GM23338 (cell line): Measurements from ENCODE around the gene GFRA4. TPM values are rescaled to one million over a fixed set of nuclear protein-coding genes. Genes with fewer than 3 reads are reported as not detected.
A peak's percentile ranks its signal among the peaks of the same experiment; 100 is the strongest.

Source experiments
- ATAC-seq: fragments of 200-7000 bp; cut with Tn5 transposase; 3 replicates; pipeline ENCODE4 v1.9.1; 2020
- DNase-seq: peaks from one replicate; pipeline ENCODE4 v3.0.0-alpha.2; 2015; ENCODE audit warnings: low spot score
- H2AFZ ChIP-seq: fragments of 200-600 bp; sonication (generic); 2 replicates; pipeline ENCODE4 v1.8.0; 2016; ENCODE audit warnings: antibody characterized with exemption, mild to moderate bottlenecking, moderate library complexity
- H3F3A ChIP-seq: fragments of 200-600 bp; sonication (generic); replicated peaks from 2 replicates; pipeline ENCODE4 v1.8.0; 2017; ENCODE audit warnings: antibody characterized with exemption, mixed run types, low read depth
- H3K27ac ChIP-seq: fragments of 200-600 bp; sonication (generic); 2 replicates; pipeline ENCODE4 v1.6.1; 2016; ENCODE audit warnings: low read depth
- H3K27me3 ChIP-seq: fragments of 200-600 bp; sonication (generic); 2 replicates; pipeline ENCODE4 v1.8.0; 2016; ENCODE audit warnings: mild to moderate bottlenecking, mixed run types, moderate library complexity; ENCODE audit not compliant: insufficient read depth
- H3K36me3 ChIP-seq: fragments of 200-600 bp; sonication (generic); 2 replicates; pipeline ENCODE4 v1.8.0; 2016; ENCODE audit warnings: mild to moderate bottlenecking; ENCODE audit not compliant: insufficient read depth
- H3K4me1 ChIP-seq: fragments of 200-600 bp; sonication (generic); 2 replicates; pipeline ENCODE4 v1.8.0; 2016; ENCODE audit warnings: mild to moderate bottlenecking, moderate library complexity; ENCODE audit not compliant: insufficient read depth
- H3K4me2 ChIP-seq: fragments of 200-600 bp; sonication (generic); 2 replicates; pipeline ENCODE4 v1.7.1; 2017; ENCODE audit warnings: mixed run types
- H3K4me3 ChIP-seq: fragments of 200-600 bp; sonication (generic); 2 replicates; pipeline ENCODE4 v1.6.1; 2016; ENCODE audit warnings: mixed run types
- H3K79me2 ChIP-seq: fragments of 200-600 bp; sonication (generic); replicated peaks from 2 replicates; pipeline ENCODE4 v1.8.0; 2017; ENCODE audit warnings: mild to moderate bottlenecking; ENCODE audit not compliant: insufficient read depth
- H3K9me2 ChIP-seq: fragments of 200-600 bp; sonication (generic); 2 replicates; pipeline ENCODE4 v1.8.0; 2017; ENCODE audit not compliant: insufficient read depth
- H4K20me1 ChIP-seq: fragments of 200-600 bp; sonication (generic); replicated peaks from 2 replicates; pipeline ENCODE4 v1.8.0; 2017; ENCODE audit warnings: mild to moderate bottlenecking; ENCODE audit not compliant: insufficient read depth
- H3K27ac Mint-ChIP-seq: 2 replicates; pipeline ENCODE4 v1.8.0; 2020; ENCODE audit warnings: inconsistent platforms, mild to moderate bottlenecking, moderate library complexity, mixed read lengths
- H3K27me3 Mint-ChIP-seq: 3 replicates; pipeline ENCODE4 v1.8.0; 2022; ENCODE audit warnings: low read depth, mild to moderate bottlenecking, moderate library complexity, mixed read lengths, inconsistent platforms; ENCODE audit not compliant: insufficient read depth, poor library complexity
- H3K36me3 Mint-ChIP-seq: 3 replicates; pipeline ENCODE4 v1.8.0; 2021; ENCODE audit warnings: low read depth, mild to moderate bottlenecking, inconsistent platforms, moderate library complexity, mixed read lengths
- H3K4me1 Mint-ChIP-seq: 3 replicates; pipeline ENCODE4 v1.8.0; 2020; ENCODE audit warnings: mild to moderate bottlenecking, inconsistent platforms, mixed read lengths
- H3K4me3 Mint-ChIP-seq: 3 replicates; pipeline ENCODE4 v1.8.0; 2021; ENCODE audit warnings: moderate library complexity, mild to moderate bottlenecking, inconsistent platforms, mixed read lengths
- H3K9me3 Mint-ChIP-seq: 3 replicates; pipeline ENCODE4 v1.8.0; 2020; ENCODE audit warnings: moderate library complexity, mild to moderate bottlenecking, inconsistent platforms, mixed read lengths
- ETS1 ChIP-seq: IDR thresholded peaks from 2 replicates; pipeline ENCODE4 v1.6.1; 2016; ENCODE audit warnings: antibody characterized with exemption
- EZH2 ChIP-seq: fragments of 200-600 bp; sonication (generic); IDR thresholded peaks from one replicate; pipeline ENCODE4 v1.8.0; 2017; ENCODE audit warnings: antibody characterized with exemption, mild to moderate bottlenecking, low read depth; ENCODE audit not compliant: unreplicated experiment
- EZH2phosphoT487 ChIP-seq: fragments of 200-600 bp; sonication (generic); IDR thresholded peaks from one replicate; pipeline ENCODE4 v1.8.1; 2018; ENCODE audit warnings: antibody characterized with exemption; ENCODE audit not compliant: unreplicated experiment
- JUNB ChIP-seq: IDR thresholded peaks from one replicate; pipeline ENCODE4 v1.6.1; 2016; ENCODE audit warnings: antibody characterized with exemption; ENCODE audit not compliant: unreplicated experiment
- NANOG ChIP-seq: IDR thresholded peaks from 2 replicates; pipeline ENCODE4 v1.6.1; 2016; ENCODE audit warnings: antibody characterized with exemption, borderline replicate concordance
- POLR2AphosphoS5 ChIP-seq: IDR thresholded peaks from 2 replicates; pipeline ENCODE4 v1.6.1; 2016; ENCODE audit warnings: antibody characterized with exemption, low read depth
- REST ChIP-seq: IDR thresholded peaks from one replicate; pipeline ENCODE4 v1.6.1; 2018; ENCODE audit warnings: antibody characterized with exemption; ENCODE audit not compliant: unreplicated experiment
- STAT1 ChIP-seq: IDR thresholded peaks from one replicate; pipeline ENCODE4 v1.6.1; 2016; ENCODE audit warnings: antibody characterized with exemption; ENCODE audit not compliant: unreplicated experiment
- ZNF114 ChIP-seq: fragments of 250-450 bp; sonication (Bioruptor Pico); IDR thresholded peaks from 2 replicates; pipeline ENCODE4 v1.5.0; 2020; ENCODE audit warnings: mild to moderate bottlenecking, moderate library complexity
- ZNF331 ChIP-seq: fragments of 250-450 bp; sonication (Bioruptor Pico); IDR thresholded peaks from 2 replicates; pipeline ENCODE4 v1.5.0; 2020; ENCODE audit warnings: low read depth, mild to moderate bottlenecking, moderate library complexity
- polyA plus RNA-seq: library from polyadenylated mRNA; unstranded; fragments of >200 nt; fragmentation: Nextera tagmentation; extraction: Ambion mirVana; gene quantifications from 2 replicates; pipeline ENCODE4 v1.2.1, GENCODE V29; 2016
- total RNA-seq: library from RNA; depleted of rRNA; stranded (reverse); fragments of >200 nt; shearing (Covaris generic); gene quantifications from 2 replicates; pipeline ENCODE4 v1.2.3, GENCODE V29; 2014

The GFRA4 gene
- total and polyA plus RNA-seq, 2 experiments from 2014 or later = not detected

- H3K27me3 Mint-ChIP-seq = peaks cover 18% of the 10 kb centered on the region
- 0 out of 2 replicates have a peak, but pooled peaks have one; percentile 35 for TF ChIP-seq ZNF331 (CRISPR knock-in tag)
- TF ChIP-seq NANOG = no peak
- TF ChIP-seq ETS1 = no peak
- H3K27ac Mint-ChIP-seq = no peak overlapping the region
- Histone ChIP-seq H3K27me3 (no peaks in the 10 kb centered on the region), H3F3A (no peaks in the 10 kb centered on the region), H2AFZ (no peak overlapping the region), H3K4me1 (peaks cover 12% of the 10 kb centered on the region; the same call in 1 of the 2 replicates), H3K27ac (no peak overlapping the region), H3K9me2 (0 out of 2 replicates have a peak, but pooled peaks cover 3% of the 10 kb centered on the region), H3K79me2 (no peaks in the 10 kb centered on the region), H4K20me1 (no peaks in the 10 kb centered on the region), H3K36me3 (no peaks in the 10 kb centered on the region), H3K4me2 (no peak overlapping the region), H3K4me3 (no peak overlapping the region)
- no peak overlapping the region for H3K4me3 Mint-ChIP-seq
- DNase-seq (no peak), ATAC-seq (no peak)
- H3K9me3 Mint-ChIP-seq = no peaks in the 10 kb centered on the region; the same call in 2 of the 3 replicates
- H3K36me3 Mint-ChIP-seq = no peaks in the 10 kb centered on the region; the same call in 2 of the 3 replicates
- peaks cover 11% of the 10 kb centered on the region for H3K4me1 Mint-ChIP-seq
Measured at GRCh38 chr20:3690413-3690812, 27.2 kb upstream of the GFRA4 start.

- no peak for ATAC-seq
- Mint-ChIP-seq H3K27me3 (peaks cover 16% of the 10 kb centered on the region), H3K27ac (no peak overlapping the region), H3K4me3 (no peak overlapping the region), H3K9me3 (no peaks in the 10 kb centered on the region), H3K4me1 (peaks cover 14% of the 10 kb centered on the region), H3K36me3 (no peaks in the 10 kb centered on the region; the same call in 2 of the 3 replicates)
- H2AFZ ChIP-seq = no peak overlapping the region
- no peaks in the 10 kb centered on the region for H4K20me1 ChIP-seq
- 0 out of 2 replicates have a peak, but pooled peaks cover 3% of the 10 kb centered on the region for H3K9me2 ChIP-seq
- H3K27ac ChIP-seq = no peak overlapping the region
- H3K79me2 ChIP-seq = no peaks in the 10 kb centered on the region
- H3K36me3 ChIP-seq = no peaks in the 10 kb centered on the region
- no peak overlapping the region for H3K4me3 ChIP-seq
- H3F3A ChIP-seq = no peaks in the 10 kb centered on the region
- TF ChIP-seq ZNF331 (CRISPR knock-in tag) (no peak), POLR2AphosphoS5 (no peak), JUNB (no peak), NANOG (no peak), ETS1 (no peak), EZH2phosphoT487 (no peak), ZNF114 (CRISPR knock-in tag) (no peak), EZH2 (no peak), STAT1 (no peak), REST (no peak)
- H3K27me3 ChIP-seq = no peaks in the 10 kb centered on the region
- H3K4me1 ChIP-seq = peaks cover 16% of the 10 kb centered on the region; the same call in 1 of the 2 replicates
- no peak for DNase-seq
- H3K4me2 ChIP-seq = no peak overlapping the region
Measured at GRCh38 chr20:3689978-3690377, 26.8 kb upstream of the GFRA4 start.
